Measurements from ENCODE around the gene CACNA2D3. TPM values are rescaled to one million over a fixed set of nuclear protein-coding genes. Genes with fewer than 3 reads are reported as not detected.

Gene CACNA2D3
- total and polyA plus RNA-seq, 4 donors = 0.38 to 2.5 (median 1.1) TPM

DNA sequence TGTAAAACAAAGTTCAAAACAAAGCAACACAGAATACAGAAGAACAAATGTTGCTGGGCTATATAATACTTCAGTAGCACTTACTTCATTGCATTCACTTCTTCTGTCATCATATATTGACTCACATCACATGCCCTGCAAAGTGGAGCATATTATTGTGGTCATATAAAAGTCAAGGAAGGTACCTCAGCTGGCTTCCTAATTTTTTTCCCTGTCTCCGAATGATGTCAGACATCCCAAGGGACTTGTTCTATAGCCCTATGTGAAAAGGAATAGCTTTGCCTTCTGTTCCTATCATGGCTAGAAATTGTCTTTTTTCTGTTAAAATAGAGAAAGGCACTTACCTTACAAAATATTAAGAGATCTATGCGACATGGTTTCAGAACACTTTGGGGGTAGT lies 696.1 kb downstream of the CACNA2D3 start:
- 92 to 94% methylated on average over 2 of the region's 2 CpGs for WGBS, 2 donors
- no peak overlapping the region for H3K9ac ChIP-seq (ENCODE audit: insufficient read depth in 1 of 2, low read length in 2 of 2)
- DNase-seq (no peak), ATAC-seq (ENCODE audit: insufficient read depth, low FRiP score) (no peak)
- no peaks in the 10 kb centered on the region for H3K9me3 ChIP-seq (ENCODE audit: control insufficient read depth in 4 of 4, insufficient read depth in 3 of 4, low read length in 3 of 4)
- no peaks in the 10 kb centered on the region for H3K36me3 ChIP-seq (ENCODE audit: control insufficient read depth in 4 of 4, insufficient read depth in 4 of 4, low read length in 4 of 4)
- H3K4me3 ChIP-seq = no peak overlapping the region
- TF ChIP-seq, protein P1, sequence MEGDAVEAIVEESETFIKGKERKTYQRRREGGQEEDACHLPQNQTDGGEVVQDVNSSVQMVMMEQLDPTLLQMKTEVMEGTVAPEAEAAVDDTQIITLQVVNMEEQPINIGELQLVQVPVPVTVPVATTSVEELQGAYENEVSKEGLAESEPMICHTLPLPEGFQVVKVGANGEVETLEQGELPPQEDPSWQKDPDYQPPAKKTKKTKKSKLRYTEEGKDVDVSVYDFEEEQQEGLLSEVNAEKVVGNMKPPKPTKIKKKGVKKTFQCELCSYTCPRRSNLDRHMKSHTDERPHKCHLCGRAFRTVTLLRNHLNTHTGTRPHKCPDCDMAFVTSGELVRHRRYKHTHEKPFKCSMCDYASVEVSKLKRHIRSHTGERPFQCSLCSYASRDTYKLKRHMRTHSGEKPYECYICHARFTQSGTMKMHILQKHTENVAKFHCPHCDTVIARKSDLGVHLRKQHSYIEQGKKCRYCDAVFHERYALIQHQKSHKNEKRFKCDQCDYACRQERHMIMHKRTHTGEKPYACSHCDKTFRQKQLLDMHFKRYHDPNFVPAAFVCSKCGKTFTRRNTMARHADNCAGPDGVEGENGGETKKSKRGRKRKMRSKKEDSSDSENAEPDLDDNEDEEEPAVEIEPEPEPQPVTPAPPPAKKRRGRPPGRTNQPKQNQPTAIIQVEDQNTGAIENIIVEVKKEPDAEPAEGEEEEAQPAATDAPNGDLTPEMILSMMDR (IDR thresholded peaks at IDR 0.05; ENCODE audit: control extremely low read depth, extremely low read depth) = no peak
- peaks cover 0 to 4% (median 0%) of the 10 kb centered on the region in 5 donors for H3K4me1 ChIP-seq (ENCODE audit: control insufficient read depth in 5 of 5, insufficient read depth in 5 of 5, low read length in 5 of 5)
- H3K27ac ChIP-seq (ENCODE audit: low read depth in 1 of 2, low read length in 1 of 2) = no peak overlapping the region
- H3K27me3 ChIP-seq (ENCODE audit: control insufficient read depth in 3 of 3, insufficient read depth in 3 of 3, low read length in 2 of 3) = peaks cover 0 to 3% (median 0%) of the 10 kb centered on the region in 3 donors

DNA sequence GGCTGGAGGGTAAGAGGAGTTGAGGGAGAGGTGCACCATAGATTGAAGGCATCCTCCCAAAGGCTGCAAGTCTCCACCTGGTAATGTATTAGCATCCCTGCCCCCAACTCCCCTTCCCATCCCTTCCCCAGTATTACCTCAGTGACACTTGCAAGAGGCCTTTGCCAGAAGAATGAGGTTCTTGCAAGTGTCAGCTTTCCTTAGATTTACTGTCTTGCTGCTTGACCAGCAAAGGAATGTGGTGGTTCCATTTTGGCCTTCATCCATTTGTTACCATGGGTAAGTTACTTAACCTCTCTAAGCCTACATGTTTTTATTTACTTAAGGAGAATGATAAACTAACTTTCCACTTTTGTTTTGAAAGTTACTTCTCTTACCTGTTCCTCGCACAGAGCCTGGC lies 696.6 kb downstream of the CACNA2D3 start:
- Histone ChIP-seq H3K9me3 (ENCODE audit: control insufficient read depth in 4 of 4, insufficient read depth in 3 of 4, low read length in 3 of 4) (no peaks in the 10 kb centered on the region), H3K27ac (ENCODE audit: low read depth in 1 of 2, low read length in 1 of 2) (no peak overlapping the region), H3K4me3 (no peak overlapping the region), H3K27me3 (ENCODE audit: control insufficient read depth in 3 of 3, insufficient read depth in 3 of 3, low read length in 2 of 3) (peaks cover 0 to 3% (median 0%) of the 10 kb centered on the region in 3 donors), H3K9ac (ENCODE audit: insufficient read depth in 1 of 2, low read length in 2 of 2) (no peak overlapping the region), H3K4me1 (ENCODE audit: control insufficient read depth in 5 of 5, insufficient read depth in 5 of 5, low read length in 5 of 5) (peaks cover 0 to 4% (median 0%) of the 10 kb centered on the region in 5 donors), H3K36me3 (ENCODE audit: control insufficient read depth in 4 of 4, insufficient read depth in 4 of 4, low read length in 4 of 4) (no peaks in the 10 kb centered on the region)
- DNase-seq (no peak), ATAC-seq (ENCODE audit: insufficient read depth, low FRiP score) (no peak)
- WGBS, 2 donors = 90 to 92% methylated on average over 1 of the region's 1 CpG
- TF ChIP-seq, protein P1 (IDR thresholded peaks at IDR 0.05; ENCODE audit: control extremely low read depth, extremely low read depth) = no peak

DNA sequence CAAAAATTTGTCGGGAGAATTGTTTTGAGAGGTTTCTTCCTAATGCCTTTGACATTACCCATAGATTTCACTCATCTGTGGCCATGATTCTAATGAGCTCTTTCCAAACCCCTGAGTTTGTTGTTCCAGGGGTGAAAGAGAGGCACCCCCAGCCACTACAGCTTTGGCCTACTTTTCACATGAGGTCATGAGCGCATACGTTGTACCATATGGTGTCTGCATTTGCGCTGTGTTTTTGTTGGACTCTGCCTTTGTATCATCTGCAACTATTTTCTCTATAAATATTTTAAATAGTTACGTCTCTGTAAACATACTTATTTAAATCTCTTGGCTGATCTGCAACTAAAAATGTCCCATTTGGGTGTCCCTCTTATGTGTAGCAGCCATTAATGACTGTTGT lies 697.6 kb downstream of the CACNA2D3 start:
- Histone ChIP-seq H3K36me3 (ENCODE audit: control insufficient read depth in 4 of 4, insufficient read depth in 4 of 4, low read length in 4 of 4) (no peaks in the 10 kb centered on the region), H3K4me3 (no peak overlapping the region), H3K27me3 (ENCODE audit: control insufficient read depth in 3 of 3, insufficient read depth in 3 of 3, low read length in 2 of 3) (peaks cover 0 to 3% (median 0%) of the 10 kb centered on the region in 3 donors), H3K9ac (ENCODE audit: insufficient read depth in 1 of 2, low read length in 2 of 2) (no peak overlapping the region), H3K27ac (ENCODE audit: low read depth in 1 of 2, low read length in 1 of 2) (no peak overlapping the region), H3K9me3 (ENCODE audit: control insufficient read depth in 4 of 4, insufficient read depth in 3 of 4, low read length in 3 of 4) (no peaks in the 10 kb centered on the region), H3K4me1 (ENCODE audit: control insufficient read depth in 5 of 5, insufficient read depth in 5 of 5, low read length in 5 of 5) (peaks cover 0 to 4% (median 0%) of the 10 kb centered on the region in 5 donors)
- 86 to 91% methylated on average over 5 of the region's 5 CpGs for WGBS, 2 donors
- DNase-seq (peak in 1 of 3 donors; percentile 6), ATAC-seq (ENCODE audit: insufficient read depth, low FRiP score) (no peak)
- TF ChIP-seq, protein P1 (IDR thresholded peaks at IDR 0.05; ENCODE audit: control extremely low read depth, extremely low read depth) = no peak

DNA sequence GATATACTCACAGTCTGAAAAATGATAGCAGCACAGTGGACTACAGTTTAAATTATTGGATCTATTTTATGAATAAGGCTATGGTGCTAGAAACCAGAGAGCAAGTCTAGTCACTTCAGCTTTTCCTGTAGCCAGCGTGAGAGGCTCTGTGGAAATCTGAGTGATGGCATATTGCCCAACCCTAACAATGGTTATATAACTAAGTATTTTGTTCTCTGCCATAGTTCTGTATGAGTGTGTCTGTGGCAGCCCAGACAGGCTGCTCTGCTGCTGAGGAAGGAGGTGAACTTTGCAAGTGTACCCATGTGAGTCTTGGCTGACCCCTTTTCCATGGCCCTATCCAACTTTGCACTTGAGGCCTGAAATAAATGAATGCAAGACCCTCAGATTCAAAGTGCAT lies 699.9 kb downstream of the CACNA2D3 start:
- no peak overlapping the region for H3K27ac ChIP-seq (ENCODE audit: low read depth in 1 of 2, low read length in 1 of 2)
- H3K27me3 ChIP-seq (ENCODE audit: control insufficient read depth in 3 of 3, insufficient read depth in 3 of 3, low read length in 2 of 3) = peaks cover 0 to 3% (median 0%) of the 10 kb centered on the region in 3 donors
- ATAC-seq (ENCODE audit: insufficient read depth, low FRiP score) (peak; percentile 46), DNase-seq (peak; percentile 19 to 84 (median 65))
- 0 to 2% methylated on average over 1 of the region's 1 CpG for WGBS, 2 donors
- no peak overlapping the region for H3K4me3 ChIP-seq
- H3K36me3 ChIP-seq (ENCODE audit: control insufficient read depth in 4 of 4, insufficient read depth in 4 of 4, low read length in 4 of 4) = no peaks in the 10 kb centered on the region
- TF ChIP-seq, protein P1 (IDR thresholded peaks at IDR 0.05; ENCODE audit: control extremely low read depth, extremely low read depth) = no peak
- H3K9ac ChIP-seq (ENCODE audit: insufficient read depth in 1 of 2, low read length in 2 of 2) = no peak overlapping the region
- H3K4me1 ChIP-seq (ENCODE audit: control insufficient read depth in 5 of 5, insufficient read depth in 5 of 5, low read length in 5 of 5) = peaks cover 0 to 4% (median 0%) of the 10 kb centered on the region in 5 donors
- H3K9me3 ChIP-seq (ENCODE audit: control insufficient read depth in 4 of 4, insufficient read depth in 3 of 4, low read length in 3 of 4) = no peaks in the 10 kb centered on the region
